ENCODE data around the gene YTHDF1.
A peak's percentile ranks its signal among the peaks of the same experiment; 100 is the strongest.

YTHDF1 gene

DNA sequence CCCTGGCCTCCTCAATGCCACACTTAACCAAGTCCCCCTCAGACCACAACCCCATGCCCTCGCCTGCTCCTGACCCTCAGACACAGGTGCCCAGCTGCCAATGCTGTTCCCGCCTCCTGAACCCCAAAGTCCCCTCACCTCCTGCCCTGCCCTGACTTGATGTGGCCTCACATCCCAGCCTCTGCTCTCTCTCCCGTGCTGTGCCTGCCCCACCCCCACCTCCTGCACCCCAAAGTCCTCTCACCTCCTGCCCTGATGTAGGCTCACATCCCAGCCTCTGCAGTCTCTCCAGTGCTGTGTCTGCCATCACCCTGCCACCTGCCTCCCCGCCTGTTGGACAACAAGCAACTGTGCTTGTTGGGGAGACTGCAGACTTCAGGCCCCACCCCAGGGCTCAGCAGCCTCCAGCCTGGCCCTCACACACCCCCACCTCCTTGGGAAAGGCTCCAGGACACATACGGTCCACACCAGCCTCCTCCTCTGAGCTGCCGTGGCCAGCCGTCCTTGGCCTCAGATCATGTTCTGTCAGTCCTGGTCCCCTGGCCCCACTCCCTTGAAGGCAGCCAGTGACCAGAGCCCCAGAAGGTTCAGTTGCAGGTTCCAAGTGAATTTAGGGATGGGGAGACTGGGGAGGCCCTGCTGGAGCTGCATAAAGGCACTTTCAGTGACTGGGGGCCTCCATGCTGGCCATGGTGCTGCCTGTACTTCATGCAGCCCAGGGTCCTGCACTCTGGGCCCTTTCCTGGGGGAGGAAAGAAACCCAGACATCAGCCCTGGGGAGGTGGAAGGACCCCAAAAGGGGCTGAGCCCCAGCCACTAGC, 28.4 kb downstream of the YTHDF1 start:
- H3K27me3 ChIP-seq, result no peaks in the 10 kb centered on the region; a peak in 1 of 22 replicates
- TF ChIP-seq Cebpa-rat (IDR thresholded peaks at IDR 0.05), result no peak
- peaks cover 0 to 81% (median 24%) of the 10 kb centered on the region in 11 experiments; a peak in 14 of 22 replicates for H4K20me1 ChIP-seq
- peaks cover 0 to 43% (median 24%) of the 10 kb centered on the region in 10 experiments; a peak in 13 of 20 replicates for H3K4me1 ChIP-seq
- no peak overlapping the region for H3K9ac ChIP-seq
- peak overlapping the region in 3 of 11 experiments; percentile 5 to 68 (median 18); a peak in 1 of 22 replicates for H3K4me2 ChIP-seq
- no peak overlapping the region for H3K27ac ChIP-seq
- no peaks in the 10 kb centered on the region for H3K36me3 ChIP-seq
- H3K4me3 ChIP-seq, result no peak overlapping the region
- H3K9me3 ChIP-seq (replicated peaks in 1 of 11), result peaks cover 0 to 9% (median 0%) of the 10 kb centered on the region in 11 experiments; a peak in 1 of 22 replicates

DNA sequence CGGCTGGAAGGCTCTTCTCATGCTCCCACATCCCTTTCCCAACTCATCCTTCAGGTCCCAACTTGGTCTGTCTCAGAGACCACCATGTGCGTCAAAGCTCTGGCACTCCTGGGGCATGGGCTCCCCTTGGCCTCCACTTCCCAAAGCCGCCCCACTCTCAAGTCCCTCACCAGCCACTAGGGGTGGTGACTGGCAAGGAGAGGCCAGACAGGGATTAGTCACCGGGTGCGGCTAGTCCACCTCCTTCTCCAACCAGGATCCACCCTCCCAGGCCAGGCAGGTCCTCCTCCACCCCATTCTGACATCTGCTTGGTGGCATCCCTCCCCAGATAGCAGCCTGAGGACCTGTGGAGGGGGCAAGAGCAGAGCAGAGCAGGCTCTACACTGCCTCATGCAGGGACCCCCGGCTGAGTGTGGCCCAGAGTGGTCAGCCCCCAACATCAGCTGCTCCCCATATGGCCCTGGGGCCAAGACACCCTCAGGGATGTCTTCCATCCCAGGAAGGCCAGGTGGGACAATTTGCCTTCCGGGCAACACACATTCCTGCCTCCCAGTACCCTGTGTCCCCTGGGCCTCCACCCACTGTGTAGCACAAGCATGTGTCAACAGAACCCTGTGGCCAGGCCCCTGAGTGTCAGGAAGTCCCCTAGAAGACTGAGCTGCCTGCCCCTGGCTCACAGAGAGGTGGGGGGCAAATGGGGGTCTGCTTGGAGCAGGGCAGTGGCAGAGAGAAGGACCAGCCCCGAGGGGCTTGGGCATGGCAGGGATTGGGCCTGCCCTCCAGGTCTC, 29.2 kb downstream of the YTHDF1 start:
- no peak overlapping the region for H3K27ac ChIP-seq
- H3K9me3 ChIP-seq (replicated peaks in 1 of 11), result peaks cover 0 to 9% (median 0%) of the 10 kb centered on the region in 11 experiments; a peak in 1 of 22 replicates
- H3K36me3 ChIP-seq, result no peaks in the 10 kb centered on the region
- H3K4me3 ChIP-seq, result no peak overlapping the region
- TF ChIP-seq Cebpa-rat (IDR thresholded peaks at IDR 0.05), result no peak
- peak overlapping the region in 3 of 11 experiments; percentile 5 to 18 (median 15); a peak in 2 of 22 replicates for H3K4me2 ChIP-seq
- H3K9ac ChIP-seq, result no peak overlapping the region
- H3K27me3 ChIP-seq, result no peaks in the 10 kb centered on the region; a peak in 1 of 22 replicates
- peaks cover 0 to 45% (median 24%) of the 10 kb centered on the region in 10 experiments; a peak in 13 of 20 replicates for H3K4me1 ChIP-seq
- peaks cover 0 to 78% (median 23%) of the 10 kb centered on the region in 11 experiments; a peak in 14 of 22 replicates for H4K20me1 ChIP-seq

DNA sequence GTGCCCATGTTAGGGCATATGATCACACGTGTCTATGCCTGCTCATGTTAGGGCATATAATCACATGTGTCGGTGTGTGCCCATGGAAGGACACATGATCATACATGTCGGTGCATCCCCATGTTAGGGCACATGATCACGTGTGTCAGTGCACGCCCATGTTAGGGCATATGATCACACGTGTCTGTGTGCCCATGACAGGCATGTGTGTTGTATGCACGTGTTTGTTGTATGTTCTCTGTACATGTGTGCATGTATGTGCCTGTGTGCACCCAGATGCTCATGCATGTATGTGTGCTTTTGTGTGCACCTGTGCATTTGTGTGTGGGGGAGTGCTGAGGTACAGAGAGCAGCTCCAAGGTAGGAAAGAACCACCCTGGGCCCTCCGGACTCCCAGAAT, 29.8 kb downstream of the YTHDF1 start:
- no peaks in the 10 kb centered on the region for H3K36me3 ChIP-seq
- H3K4me3 ChIP-seq, result no peak overlapping the region
- peaks cover 0 to 9% (median 0%) of the 10 kb centered on the region in 11 experiments; a peak in 1 of 22 replicates for H3K9me3 ChIP-seq (replicated peaks in 1 of 11)
- no peak overlapping the region for H3K27ac ChIP-seq
- no peaks in the 10 kb centered on the region; a peak in 1 of 22 replicates for H3K27me3 ChIP-seq
- H3K4me2 ChIP-seq, result no peak overlapping the region
- no peak for TF ChIP-seq Cebpa-rat (IDR thresholded peaks at IDR 0.05)
- H3K4me1 ChIP-seq, result peaks cover 0 to 45% (median 24%) of the 10 kb centered on the region in 10 experiments; a peak in 13 of 20 replicates
- H3K9ac ChIP-seq, result no peak overlapping the region
- H4K20me1 ChIP-seq, result peaks cover 0 to 78% (median 22%) of the 10 kb centered on the region in 11 experiments; a peak in 13 of 22 replicates

- H3K9ac ChIP-seq, result no peak overlapping the region
- H3K27ac ChIP-seq, result no peak overlapping the region
- peaks cover 0 to 9% (median 0%) of the 10 kb centered on the region in 11 experiments; a peak in 1 of 22 replicates for H3K9me3 ChIP-seq (replicated peaks in 1 of 11)
- peaks cover 0 to 78% (median 24%) of the 10 kb centered on the region in 11 experiments; a peak in 13 of 22 replicates for H4K20me1 ChIP-seq
- no peak overlapping the region for H3K4me3 ChIP-seq
- no peaks in the 10 kb centered on the region for H3K36me3 ChIP-seq
- peaks cover 0 to 7% (median 0%) of the 10 kb centered on the region in 11 experiments; a peak in 7 of 22 replicates for H3K27me3 ChIP-seq
- H3K4me2 ChIP-seq, result no peak overlapping the region
- H3K4me1 ChIP-seq, result peaks cover 2 to 52% (median 30%) of the 10 kb centered on the region in 10 experiments; a peak in 18 of 20 replicates
- no peak for TF ChIP-seq Cebpa-rat (IDR thresholded peaks at IDR 0.05)
Observed at GRCh38 chr20:63185215-63185796, 30.6 kb downstream of the YTHDF1 start.

- peaks cover 0 to 9% (median 0%) of the 10 kb centered on the region in 11 experiments; a peak in 1 of 22 replicates for H3K9me3 ChIP-seq (replicated peaks in 1 of 11)
- no peak overlapping the region for H3K27ac ChIP-seq
- peaks cover 0 to 78% (median 26%) of the 10 kb centered on the region in 11 experiments; a peak in 15 of 22 replicates for H4K20me1 ChIP-seq
- peaks cover 18 to 53% (median 32%) of the 10 kb centered on the region in 10 experiments for H3K4me1 ChIP-seq
- no peak overlapping the region for H3K9ac ChIP-seq
- H3K36me3 ChIP-seq, result no peaks in the 10 kb centered on the region
- peaks cover 7 to 24% (median 14%) of the 10 kb centered on the region in 11 experiments for H3K27me3 ChIP-seq
- no peak overlapping the region for H3K4me2 ChIP-seq
- TF ChIP-seq Cebpa-rat (IDR thresholded peaks at IDR 0.05), result no peak
- no peak overlapping the region for H3K4me3 ChIP-seq
Observed at GRCh38 chr20:63183422-63184146, 32.3 kb downstream of the YTHDF1 start.

DNA sequence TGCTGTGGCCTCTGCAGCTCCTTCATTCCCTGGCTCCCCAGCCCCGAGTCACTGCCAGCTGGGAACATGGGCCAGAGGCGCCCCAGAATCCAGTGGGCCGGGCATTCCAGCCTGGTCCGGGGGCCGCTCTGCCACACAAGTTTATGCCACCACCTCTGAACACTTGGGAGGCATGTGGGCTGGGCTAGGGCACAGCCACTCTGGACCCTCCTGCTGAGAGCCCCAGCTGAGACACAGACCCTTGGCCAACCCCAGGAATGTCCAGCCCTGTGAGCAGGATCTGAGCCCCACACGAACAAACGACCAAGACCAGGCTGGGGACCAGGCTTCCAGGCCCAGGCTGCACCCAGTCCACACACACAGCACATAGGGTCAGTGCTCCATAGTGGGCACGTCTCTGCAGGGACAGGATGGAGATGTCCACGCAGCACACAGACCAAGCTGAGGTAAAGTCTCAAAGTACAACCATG, 33.0 kb downstream of the YTHDF1 start:
- Histone ChIP-seq H3K27me3 (peaks cover 13 to 30% (median 20%) of the 10 kb centered on the region in 11 experiments), H3K9ac (no peak overlapping the region), H3K9me3 (replicated peaks in 1 of 11) (peaks cover 0 to 9% (median 0%) of the 10 kb centered on the region in 11 experiments; a peak in 1 of 22 replicates), H4K20me1 (peaks cover 0 to 78% (median 26%) of the 10 kb centered on the region in 11 experiments; a peak in 19 of 22 replicates), H3K4me3 (no peak overlapping the region), H3K4me1 (peaks cover 24 to 54% (median 36%) of the 10 kb centered on the region in 10 experiments), H3K27ac (no peak overlapping the region), H3K36me3 (no peaks in the 10 kb centered on the region), H3K4me2 (peak overlapping the region in 1 of 11 experiments; percentile 10; a peak in 1 of 22 replicates)
- TF ChIP-seq Cebpa-rat (IDR thresholded peaks at IDR 0.05), result no peak

- Histone ChIP-seq H3K4me3 (no peak overlapping the region), H3K27me3 (peaks cover 19 to 36% (median 26%) of the 10 kb centered on the region in 11 experiments), H3K27ac (no peak overlapping the region), H3K9ac (no peak overlapping the region), H3K4me1 (peaks cover 29 to 57% (median 42%) of the 10 kb centered on the region in 10 experiments), H3K4me2 (peak overlapping the region in 1 of 11 experiments; percentile 10; a peak in 1 of 22 replicates), H4K20me1 (peaks cover 0 to 78% (median 31%) of the 10 kb centered on the region in 11 experiments; a peak in 19 of 22 replicates), H3K9me3 (replicated peaks in 1 of 11) (peaks cover 0 to 10% (median 0%) of the 10 kb centered on the region in 11 experiments; a peak in 6 of 22 replicates), H3K36me3 (no peaks in the 10 kb centered on the region)
- no peak for TF ChIP-seq Cebpa-rat (IDR thresholded peaks at IDR 0.05)
Observed at GRCh38 chr20:63182425-63182824, 33.5 kb downstream of the YTHDF1 start.

Measured in BLaER1 treated with 17β-estradiol and CSF1 and Interleukin-3, amounts not matched to agents 10 nM and 100 nM (cell line).